Measurements from ENCODE around the gene MAP2K3.
A peak's percentile ranks its signal among the peaks of the same experiment; 100 is the strongest.

MAP2K3 gene

GRCh38 chr17:21280081-21280518 lies 4.4 kb upstream of the MAP2K3 start:
- Mint-ChIP-seq H3K4me3 (no peak overlapping the region), H3K4me1 (peaks cover 37% of the 10 kb centered on the region), H3K27ac (ENCODE audit: low read depth) (no peak overlapping the region), H3K27me3 (no peaks in the 10 kb centered on the region), H3K9me3 (no peaks in the 10 kb centered on the region), H3K36me3 (ENCODE audit: insufficient read depth) (peaks cover 12% of the 10 kb centered on the region)
- peak; percentile 79 to 90 for DNase-seq (ENCODE audit: low spot score in 2 of 2)
- ATAC-seq (replicated peaks; ENCODE audit: extremely low read depth, poor library complexity, severe bottlenecking), result peak; percentile 53

- peak overlapping the region; percentile 95 for H3K4me3 Mint-ChIP-seq
- no peaks in the 10 kb centered on the region for H3K9me3 Mint-ChIP-seq
- peak overlapping the region; percentile 84 for H3K27ac Mint-ChIP-seq (ENCODE audit: low read depth)
- H3K27me3 Mint-ChIP-seq, result no peaks in the 10 kb centered on the region
- DNase-seq (ENCODE audit: low spot score in 2 of 2) (no peak), ATAC-seq (replicated peaks; ENCODE audit: extremely low read depth, poor library complexity, severe bottlenecking) (no peak)
- H3K4me1 Mint-ChIP-seq, result peaks cover 51% of the 10 kb centered on the region
- peaks cover 22% of the 10 kb centered on the region for H3K36me3 Mint-ChIP-seq (ENCODE audit: insufficient read depth)
These were observed 2.3 kb upstream of the MAP2K3 start for GRCh38 chr17:21282231-21282630.

GRCh38 chr17:21282850-21283249 lies 1.7 kb upstream of the MAP2K3 start:
- ATAC-seq (replicated peaks; ENCODE audit: extremely low read depth, poor library complexity, severe bottlenecking) (no peak), DNase-seq (ENCODE audit: low spot score in 2 of 2) (no peak)
- H3K9me3 Mint-ChIP-seq, result no peaks in the 10 kb centered on the region
- H3K27me3 Mint-ChIP-seq, result no peaks in the 10 kb centered on the region
- no peak overlapping the region for H3K27ac Mint-ChIP-seq (ENCODE audit: low read depth)
- H3K36me3 Mint-ChIP-seq (ENCODE audit: insufficient read depth), result peaks cover 28% of the 10 kb centered on the region
- peak overlapping the region; percentile 95 for H3K4me3 Mint-ChIP-seq
- peaks cover 57% of the 10 kb centered on the region for H3K4me1 Mint-ChIP-seq

- H3K4me1 Mint-ChIP-seq, result peaks cover 61% of the 10 kb centered on the region
- ATAC-seq (replicated peaks; ENCODE audit: extremely low read depth, poor library complexity, severe bottlenecking), result peak; percentile 8
These were observed 811 bp upstream of the MAP2K3 start for GRCh38 chr17:21283482-21284318.

GRCh38 chr17:21285164-21286065 lies 904 bp downstream of the MAP2K3 start:
- Mint-ChIP-seq H3K36me3 (ENCODE audit: insufficient read depth) (peaks cover 29% of the 10 kb centered on the region), H3K4me3 (peak overlapping the region; percentile 95), H3K27ac (ENCODE audit: low read depth) (peak overlapping the region; percentile 96), H3K4me1 (peaks cover 55% of the 10 kb centered on the region), H3K27me3 (no peaks in the 10 kb centered on the region), H3K9me3 (no peaks in the 10 kb centered on the region)
- ATAC-seq (replicated peaks; ENCODE audit: extremely low read depth, poor library complexity, severe bottlenecking) (no peak), DNase-seq (ENCODE audit: low spot score in 2 of 2) (no peak)

More at GRCh38 chr17:21283482-21284318, 811 bp upstream of the MAP2K3 start:
- Mint-ChIP-seq H3K27me3 (no peaks in the 10 kb centered on the region), H3K4me3 (peak overlapping the region; percentile 95), H3K27ac (ENCODE audit: low read depth) (peak overlapping the region; percentile 96), H3K36me3 (ENCODE audit: insufficient read depth) (peaks cover 30% of the 10 kb centered on the region), H3K9me3 (no peaks in the 10 kb centered on the region)
- no peak for DNase-seq (ENCODE audit: low spot score in 2 of 2)

GRCh38 chr17:21286066-21286770 lies 1.7 kb downstream of the MAP2K3 start:
- peaks cover 30% of the 10 kb centered on the region for H3K36me3 Mint-ChIP-seq (ENCODE audit: insufficient read depth)
- DNase-seq (ENCODE audit: low spot score in 2 of 2) (no peak), ATAC-seq (replicated peaks; ENCODE audit: extremely low read depth, poor library complexity, severe bottlenecking) (no peak)
- peak overlapping the region; percentile 95 for H3K4me3 Mint-ChIP-seq
- H3K27me3 Mint-ChIP-seq, result no peaks in the 10 kb centered on the region
- H3K4me1 Mint-ChIP-seq, result peaks cover 58% of the 10 kb centered on the region
- no peaks in the 10 kb centered on the region for H3K9me3 Mint-ChIP-seq
- H3K27ac Mint-ChIP-seq (ENCODE audit: low read depth), result peak overlapping the region; percentile 96

GRCh38 chr17:21286909-21287702 lies 2.6 kb downstream of the MAP2K3 start:
- peaks cover under 1% of the 10 kb centered on the region for H3K9me3 Mint-ChIP-seq
- DNase-seq (ENCODE audit: low spot score in 2 of 2), result no peak
- H3K4me3 Mint-ChIP-seq, result peak overlapping the region; percentile 95
- peak overlapping the region; percentile 96 for H3K27ac Mint-ChIP-seq (ENCODE audit: low read depth)
- peaks cover 31% of the 10 kb centered on the region for H3K36me3 Mint-ChIP-seq (ENCODE audit: insufficient read depth)
- ATAC-seq (replicated peaks; ENCODE audit: extremely low read depth, poor library complexity, severe bottlenecking), result no peak
- H3K27me3 Mint-ChIP-seq, result no peaks in the 10 kb centered on the region
- peaks cover 65% of the 10 kb centered on the region for H3K4me1 Mint-ChIP-seq

- Mint-ChIP-seq H3K4me3 (peak overlapping the region; percentile 95), H3K27ac (ENCODE audit: low read depth) (peak overlapping the region; percentile 96), H3K9me3 (peaks cover 5% of the 10 kb centered on the region), H3K27me3 (no peaks in the 10 kb centered on the region), H3K36me3 (ENCODE audit: insufficient read depth) (peaks cover 39% of the 10 kb centered on the region), H3K4me1 (peaks cover 67% of the 10 kb centered on the region)
- ATAC-seq (replicated peaks; ENCODE audit: extremely low read depth, poor library complexity, severe bottlenecking) (peak; percentile 81), DNase-seq (ENCODE audit: low spot score in 2 of 2) (peak; percentile 88 to 95)
These were observed 3.4 kb downstream of the MAP2K3 start for GRCh38 chr17:21287703-21288449.

GRCh38 chr17:21288571-21289017 lies 4.1 kb downstream of the MAP2K3 start:
- DNase-seq (ENCODE audit: low spot score in 2 of 2), result no peak
- peaks cover 73% of the 10 kb centered on the region for H3K4me1 Mint-ChIP-seq
- peak overlapping the region; percentile 95 for H3K4me3 Mint-ChIP-seq
- H3K9me3 Mint-ChIP-seq, result peaks cover 5% of the 10 kb centered on the region
- ATAC-seq (replicated peaks; ENCODE audit: extremely low read depth, poor library complexity, severe bottlenecking), result no peak
- H3K36me3 Mint-ChIP-seq (ENCODE audit: insufficient read depth), result peaks cover 37% of the 10 kb centered on the region
- no peaks in the 10 kb centered on the region for H3K27me3 Mint-ChIP-seq
- H3K27ac Mint-ChIP-seq (ENCODE audit: low read depth), result peak overlapping the region; percentile 96

- ATAC-seq (replicated peaks; ENCODE audit: extremely low read depth, poor library complexity, severe bottlenecking) (no peak), DNase-seq (ENCODE audit: low spot score in 2 of 2) (no peak)
- Mint-ChIP-seq H3K4me1 (peaks cover 78% of the 10 kb centered on the region), H3K4me3 (peak overlapping the region; percentile 95), H3K27ac (ENCODE audit: low read depth) (peak overlapping the region; percentile 96), H3K27me3 (no peaks in the 10 kb centered on the region), H3K36me3 (ENCODE audit: insufficient read depth) (peaks cover 36% of the 10 kb centered on the region), H3K9me3 (peaks cover 5% of the 10 kb centered on the region)
These were observed 4.8 kb downstream of the MAP2K3 start for GRCh38 chr17:21289175-21289901.

All from central memory CD8-positive, alpha-beta T cell (primary cell).